Measurements from ENCODE around the gene ASPN.

Gene ASPN

GRCh38 chr9:92408747-92409478, 73.4 kb downstream of the ASPN start:
- DNase-seq, result no peak

GRCh38 chr9:92407818-92408217, 74.5 kb downstream of the ASPN start:
- no peak for DNase-seq

GRCh38 chr9:92406477-92406876, 75.8 kb downstream of the ASPN start:
- peak; percentile 82 to 92 (median 90) for DNase-seq

Measured in suppressor macrophage (primary cell).